HG03064 (cell line): ENCODE data around the gene UNC80.

Source experiments
- ATAC-seq: cut with Tn5 transposase; IDR thresholded peaks from one replicate; pipeline ENCODE4 v1.9.1; 2021; ENCODE audit warnings: low read depth; ENCODE audit not compliant: unreplicated experiment

The UNC80 gene

GRCh38 chr2:210004881-210005280 is 233.2 kb downstream of the UNC80 start:
- no peak for ATAC-seq

GRCh38 chr2:210007895-210008294 is 236.3 kb downstream of the UNC80 start:
- no peak for ATAC-seq

- no peak for ATAC-seq
Observed at GRCh38 chr2:210009126-210009525, 237.5 kb downstream of the UNC80 start.

DNA sequence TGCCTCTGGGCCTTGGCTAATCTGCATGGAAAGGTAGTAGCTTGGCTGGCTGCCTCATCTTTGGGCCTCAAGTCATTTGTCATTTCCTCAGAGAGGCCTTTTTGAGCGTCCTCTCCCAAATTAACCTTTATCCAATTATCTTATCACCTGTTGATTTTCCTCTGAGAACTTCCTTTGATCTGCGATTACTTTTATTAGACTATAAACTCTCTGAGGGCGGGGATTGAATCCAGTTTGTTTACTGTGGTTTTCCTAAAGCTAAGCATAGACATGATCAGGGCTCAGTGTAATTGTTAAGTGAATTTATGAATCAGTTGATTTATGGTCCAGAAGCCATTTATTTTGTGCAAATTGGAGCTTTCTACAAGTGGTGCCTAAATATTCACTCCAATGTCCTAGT is 238.3 kb downstream of the UNC80 start:
- ATAC-seq = no peak

GRCh38 chr2:210020138-210020537 is 248.5 kb downstream of the UNC80 start:
- ATAC-seq = no peak

DNA sequence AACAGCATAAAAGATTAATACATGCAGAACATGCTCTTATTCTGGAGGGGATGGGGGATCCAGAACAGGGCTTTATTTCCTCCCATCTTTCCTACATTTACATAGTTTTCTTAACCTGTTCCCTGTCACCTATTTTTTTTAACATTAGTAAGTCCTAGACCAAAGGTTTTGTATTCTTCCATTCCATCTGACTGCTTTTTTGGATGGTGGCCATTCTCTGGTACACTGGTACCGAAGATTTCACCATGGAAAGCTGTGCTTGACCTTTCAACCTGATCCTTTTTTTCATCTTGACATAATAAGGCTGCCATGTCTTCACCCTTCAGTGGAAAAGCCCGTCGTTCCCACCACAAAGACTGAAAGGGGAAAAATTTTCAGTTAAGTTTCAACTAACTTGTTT is 251.2 kb downstream of the UNC80 start:
- ATAC-seq = no peak

- ATAC-seq = no peak
Observed at GRCh38 chr2:210027608-210028007, 256.0 kb downstream of the UNC80 start.

DNA sequence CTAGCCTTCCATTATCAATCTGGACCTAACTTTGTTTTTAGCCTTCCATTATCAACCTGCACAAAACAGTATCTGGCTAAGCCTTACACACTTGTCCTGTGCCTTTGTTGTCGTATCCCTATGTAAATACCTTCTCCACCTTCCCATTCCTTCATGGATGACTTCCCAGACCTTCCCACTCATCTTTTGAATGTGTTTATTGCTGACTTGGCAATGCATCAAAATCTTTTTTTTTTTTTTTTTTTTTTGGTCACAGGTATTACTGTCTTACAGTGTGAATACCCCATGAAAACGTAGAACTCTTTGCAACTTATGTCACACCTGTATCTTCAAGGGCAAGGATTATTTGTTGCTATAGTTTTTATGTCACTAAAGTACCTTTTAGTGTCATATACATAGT is 256.5 kb downstream of the UNC80 start:
- ATAC-seq = no peak

DNA sequence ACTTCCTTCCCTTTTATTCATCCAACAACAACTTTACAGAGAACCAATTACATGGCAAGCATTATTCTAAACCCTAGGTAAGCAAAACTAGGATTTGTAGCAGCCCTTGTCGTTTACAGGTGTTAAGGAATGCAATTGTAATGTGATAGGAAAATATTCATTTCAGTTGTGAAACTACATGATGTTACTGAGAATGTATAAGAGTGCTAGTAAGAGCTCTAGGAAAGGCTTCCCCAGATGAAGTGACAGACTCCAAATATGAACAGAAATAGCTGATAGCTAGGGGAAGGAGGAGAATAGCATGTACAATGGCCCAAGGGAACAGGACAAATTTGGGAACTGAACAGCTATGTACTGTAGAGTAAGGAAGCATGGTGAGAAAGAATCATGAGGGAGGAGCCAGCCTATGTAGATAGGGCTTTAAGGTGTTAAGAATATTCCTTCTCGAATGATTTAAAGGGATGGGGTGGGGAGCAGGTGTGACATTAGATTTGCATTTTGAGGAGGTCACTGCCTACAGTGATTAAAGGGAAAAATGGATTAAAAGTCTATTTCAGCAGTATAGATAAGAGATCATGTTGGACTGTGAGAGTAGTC is 262.6 kb downstream of the UNC80 start:
- no peak for ATAC-seq

DNA sequence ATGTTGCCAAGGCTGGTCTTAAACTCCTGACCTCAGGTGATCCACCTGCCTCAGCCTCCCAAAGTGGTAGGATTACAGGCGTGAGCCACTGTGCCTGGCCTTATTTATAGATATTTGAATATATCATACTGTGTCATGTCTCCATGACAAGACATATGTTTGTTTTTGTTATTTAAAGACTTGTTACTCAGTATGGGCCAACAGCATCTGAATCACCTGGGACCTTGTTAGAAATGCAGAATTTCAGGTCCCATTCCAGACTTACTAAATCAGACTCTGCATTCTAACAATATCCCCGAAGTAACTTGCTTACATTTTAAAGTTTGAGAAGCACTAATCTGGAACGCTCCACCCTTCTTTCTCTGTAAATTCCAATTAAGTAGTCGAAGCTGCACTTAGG is 264.0 kb downstream of the UNC80 start:
- no peak for ATAC-seq

DNA sequence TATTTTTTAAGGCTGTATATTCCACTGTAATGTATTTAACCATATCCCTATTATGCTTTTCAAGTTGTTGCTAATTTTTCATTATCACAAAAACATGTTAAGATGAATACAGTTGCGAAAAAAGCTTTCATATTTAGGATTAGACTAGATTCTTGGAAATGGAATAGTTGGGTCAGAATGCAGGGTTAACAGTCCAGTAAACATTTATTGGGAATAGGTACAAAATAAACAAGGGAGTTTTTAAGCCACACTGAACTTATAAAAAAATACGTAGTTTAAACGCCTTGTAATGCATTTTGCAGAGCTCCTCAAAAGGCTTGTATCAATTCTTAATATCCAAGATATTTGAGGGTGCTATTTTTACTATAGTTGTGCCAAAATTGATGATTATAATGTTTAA is 266.4 kb downstream of the UNC80 start:
- no peak for ATAC-seq

DNA sequence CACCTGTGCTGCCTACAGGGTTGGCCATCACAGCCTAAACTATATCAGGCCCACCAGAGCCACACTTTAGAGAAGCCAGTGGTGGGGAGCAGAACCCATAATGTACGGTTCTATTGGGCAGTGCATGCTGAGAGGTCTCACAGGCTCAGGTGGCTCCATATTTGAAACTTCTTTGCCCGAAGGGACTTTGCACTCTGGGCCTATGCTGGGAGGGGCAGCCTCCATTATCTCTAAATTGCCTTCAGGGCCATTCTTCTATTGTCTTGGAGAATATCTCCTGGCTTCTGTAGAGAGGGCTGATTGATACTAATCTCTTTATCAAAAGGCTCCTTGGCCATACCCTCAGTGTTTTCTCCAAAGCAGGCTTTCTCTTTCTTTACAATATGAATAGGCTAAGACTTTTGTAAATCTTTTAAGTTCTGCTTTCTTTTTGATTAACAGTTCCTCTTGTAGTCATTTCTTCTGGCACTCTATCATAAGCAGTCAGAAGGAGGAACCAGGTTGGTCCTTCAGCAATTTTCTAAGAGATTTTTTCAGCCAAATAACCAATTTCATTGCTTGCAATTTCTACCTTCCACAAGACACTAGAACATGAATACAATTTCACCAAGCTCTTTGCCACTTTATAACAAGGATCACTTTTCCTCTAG is 275.3 kb downstream of the UNC80 start:
- no peak for ATAC-seq
